Pericardium fibroblast (primary cell): Measurements from ENCODE around the gene RBPJ. TPM values are rescaled to one million over a fixed set of nuclear protein-coding genes. Genes with fewer than 3 reads are reported as not detected.

Experiments used
- total RNA-seq: library from RNA; depleted of rRNA; stranded (reverse); fragments of >200 nt; gene quantifications from 2 replicates; pipeline ENCODE4 v1.2.3, GENCODE V29; 2015

Gene RBPJ
- total RNA-seq = 26.6 and 27.4 TPM in 2 replicates

GRCh38 chr4:26320538-26321372, at the start of gene RBPJ:
Gene RBPJ, plus strand, starts transcription at chr4:26321014. Its CDS starts 15 bp downstream, at chr4:26321029.

Other genes with a start within 250 kb of the RBPJ start
- gene CCKAR, start 169.5 kb downstream of the RBPJ start, total RNA-seq = not detected in 2 replicates